Measurements from ENCODE around the gene ATP6V1G3.
"Not testable (repeated sequence)": the region's sequence is repeated elsewhere in the genome, so short reads cannot be mapped to it uniquely, and the experiment has no call there.

Gene ATP6V1G3

GRCh38 chr1:198540580-198540979 lies at the start of gene ATP6V1G3:
Gene ATP6V1G3, minus strand, starts transcription at chr1:198540680. Its CDS starts 30 bp downstream, at chr1:198540650.
- no peaks in the 10 kb centered on the region for H3K27me3 ChIP-seq (ENCODE audit: control insufficient read depth in 1 of 2, insufficient read depth in 2 of 2, low read length in 2 of 2)
- H3K9ac ChIP-seq (ENCODE audit: low read depth in 1 of 2, low read length in 2 of 2): no peak within 1 kb of the TSS
- H3K4me3 ChIP-seq (ENCODE audit: low read depth in 1 of 2, low read length in 2 of 2): no peak within 1 kb of the TSS
- no peak within 1 kb of the TSS for H3K27ac ChIP-seq (ENCODE audit: low read depth, low read length)
- H3K4me1 ChIP-seq (ENCODE audit: control insufficient read depth in 1 of 2, insufficient read depth in 2 of 2, low read length in 2 of 2): no peaks in the 10 kb centered on the region
- no peaks in the 10 kb centered on the region for H3K9me3 ChIP-seq (ENCODE audit: control insufficient read depth in 1 of 2, low read length in 2 of 2)
- no peaks in the 10 kb centered on the region for H3K36me3 ChIP-seq (ENCODE audit: control insufficient read depth in 1 of 2, insufficient read depth in 2 of 2, low read length in 2 of 2)

DNA sequence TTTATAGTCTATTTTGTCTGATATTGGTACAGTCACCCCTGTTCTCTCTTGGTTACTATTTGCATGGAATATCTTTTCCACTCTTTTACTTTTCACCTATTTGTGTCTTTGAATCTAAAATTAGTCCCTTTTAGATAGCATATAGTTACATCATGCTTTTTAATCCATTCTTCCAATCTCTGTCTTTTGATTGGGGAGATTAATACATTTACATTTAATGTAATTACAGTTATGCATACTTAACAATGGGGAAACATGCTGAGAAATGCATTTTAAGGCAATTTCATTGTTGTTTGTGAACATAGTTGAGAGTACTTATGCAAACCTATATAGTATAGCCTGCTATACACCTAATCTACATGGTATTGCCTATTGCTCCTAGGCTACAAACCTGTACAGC lies 48.4 kb upstream of the ATP6V1G3 start:
- Histone ChIP-seq H3K27ac (ENCODE audit: low read depth, low read length) (no peak overlapping the region), H3K9me3 (ENCODE audit: control insufficient read depth in 1 of 2, low read length in 2 of 2) (peaks cover 2 to 8% of the 10 kb centered on the region in 2 donors), H3K27me3 (ENCODE audit: control insufficient read depth in 1 of 2, insufficient read depth in 2 of 2, low read length in 2 of 2) (no peaks in the 10 kb centered on the region), H3K4me3 (ENCODE audit: low read depth in 1 of 2, low read length in 2 of 2) (no peak overlapping the region), H3K4me1 (ENCODE audit: control insufficient read depth in 1 of 2, insufficient read depth in 2 of 2, low read length in 2 of 2) (no peaks in the 10 kb centered on the region), H3K9ac (ENCODE audit: low read depth in 1 of 2, low read length in 2 of 2) (no peak overlapping the region), H3K36me3 (ENCODE audit: control insufficient read depth in 1 of 2, insufficient read depth in 2 of 2, low read length in 2 of 2) (no peaks in the 10 kb centered on the region)

- Histone ChIP-seq H3K27me3 (ENCODE audit: control insufficient read depth in 1 of 2, insufficient read depth in 2 of 2, low read length in 2 of 2) (no peaks in the 10 kb centered on the region), H3K4me1 (ENCODE audit: control insufficient read depth in 1 of 2, insufficient read depth in 2 of 2, low read length in 2 of 2) (no peaks in the 10 kb centered on the region), H3K36me3 (ENCODE audit: control insufficient read depth in 1 of 2, insufficient read depth in 2 of 2, low read length in 2 of 2) (no peaks in the 10 kb centered on the region), H3K4me3 (ENCODE audit: low read depth in 1 of 2, low read length in 2 of 2) (no peak overlapping the region), H3K27ac (ENCODE audit: low read depth, low read length) (no peak overlapping the region), H3K9ac (ENCODE audit: low read depth in 1 of 2, low read length in 2 of 2) (no peak overlapping the region), H3K9me3 (ENCODE audit: control insufficient read depth in 1 of 2, low read length in 2 of 2) (peaks cover 2 to 5% of the 10 kb centered on the region in 2 donors)
These were observed 43.7 kb upstream of the ATP6V1G3 start for GRCh38 chr1:198584163-198584562.

- H3K9me3 ChIP-seq (ENCODE audit: control insufficient read depth in 1 of 2, low read length in 2 of 2); H3K36me3 ChIP-seq (ENCODE audit: control insufficient read depth in 1 of 2, insufficient read depth in 2 of 2, low read length in 2 of 2); H3K4me3 ChIP-seq (ENCODE audit: low read depth in 1 of 2, low read length in 2 of 2); H3K4me1 ChIP-seq (ENCODE audit: control insufficient read depth in 1 of 2, insufficient read depth in 2 of 2, low read length in 2 of 2); H3K9ac ChIP-seq (ENCODE audit: low read depth in 1 of 2, low read length in 2 of 2); H3K27me3 ChIP-seq (ENCODE audit: control insufficient read depth in 1 of 2, insufficient read depth in 2 of 2, low read length in 2 of 2); H3K27ac ChIP-seq (ENCODE audit: low read depth, low read length): not testable (repeated sequence)
These were observed 42.8 kb upstream of the ATP6V1G3 start for GRCh38 chr1:198583209-198583802.

DNA sequence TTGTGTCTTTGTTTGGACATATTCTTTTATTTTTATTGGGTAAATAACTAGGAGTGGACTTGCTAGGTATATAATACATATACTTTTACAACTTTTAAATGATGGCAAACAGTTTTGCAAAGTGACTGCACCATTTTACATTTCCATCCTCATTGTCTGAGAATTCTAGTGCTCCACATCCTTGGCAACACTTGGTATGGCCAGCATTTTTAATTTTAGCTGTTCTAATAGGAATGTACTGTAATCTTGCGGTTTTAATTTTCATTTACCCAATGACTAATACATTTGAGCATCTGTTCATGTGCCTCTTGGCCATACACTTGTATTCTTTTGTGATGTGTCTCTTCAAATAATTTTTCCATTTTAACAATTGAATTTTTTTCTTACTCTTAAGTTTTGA lies 37.0 kb upstream of the ATP6V1G3 start:
- Histone ChIP-seq H3K9me3 (ENCODE audit: control insufficient read depth in 1 of 2, low read length in 2 of 2) (no peaks in the 10 kb centered on the region), H3K4me1 (ENCODE audit: control insufficient read depth in 1 of 2, insufficient read depth in 2 of 2, low read length in 2 of 2) (no peaks in the 10 kb centered on the region), H3K9ac (ENCODE audit: low read depth in 1 of 2, low read length in 2 of 2) (no peak overlapping the region), H3K4me3 (ENCODE audit: low read depth in 1 of 2, low read length in 2 of 2) (no peak overlapping the region), H3K36me3 (ENCODE audit: control insufficient read depth in 1 of 2, insufficient read depth in 2 of 2, low read length in 2 of 2) (no peaks in the 10 kb centered on the region), H3K27me3 (ENCODE audit: control insufficient read depth in 1 of 2, insufficient read depth in 2 of 2, low read length in 2 of 2) (no peaks in the 10 kb centered on the region), H3K27ac (ENCODE audit: low read depth, low read length) (no peak overlapping the region)

DNA sequence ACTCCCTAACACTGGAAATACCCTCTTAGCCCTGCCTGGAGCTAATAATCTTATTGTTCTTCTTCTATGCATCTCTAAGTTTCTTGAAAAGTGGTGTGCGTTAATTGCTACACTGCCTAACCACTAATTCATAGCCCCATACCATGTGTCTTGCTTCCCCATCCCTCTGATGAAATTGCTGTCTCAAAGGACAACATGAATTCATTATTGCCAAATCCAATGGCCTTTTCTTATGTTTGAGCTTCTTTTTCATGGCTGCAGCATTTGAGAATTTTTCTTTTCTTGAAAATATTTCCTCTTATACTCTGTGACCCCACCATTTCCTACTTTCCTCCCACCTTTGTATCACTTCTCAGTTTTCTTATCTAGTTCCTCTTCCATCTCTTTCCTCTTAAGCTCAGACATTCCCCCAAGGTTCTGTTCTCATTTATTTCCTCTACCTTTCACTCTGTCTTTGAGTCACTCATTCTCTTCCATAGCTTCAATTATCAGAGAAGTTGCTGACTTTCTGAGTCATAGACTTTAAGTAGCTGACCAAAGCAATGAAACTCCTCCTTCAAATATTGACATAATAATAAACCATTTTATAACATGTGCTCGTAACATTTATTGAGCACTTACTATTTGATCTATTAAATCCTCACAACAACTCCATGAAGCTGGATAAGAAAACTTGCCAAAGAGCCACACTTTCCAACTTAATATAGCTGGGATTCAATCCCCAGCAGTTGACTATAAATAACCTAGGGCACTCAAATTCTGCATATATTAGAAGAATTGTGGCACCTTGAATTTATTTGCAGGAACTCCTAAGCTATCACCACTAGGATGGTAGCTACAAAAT lies 35.5 kb upstream of the ATP6V1G3 start:
- no peak overlapping the region for H3K27ac ChIP-seq (ENCODE audit: low read depth, low read length)
- no peaks in the 10 kb centered on the region for H3K27me3 ChIP-seq (ENCODE audit: control insufficient read depth in 1 of 2, insufficient read depth in 2 of 2, low read length in 2 of 2)

DNA sequence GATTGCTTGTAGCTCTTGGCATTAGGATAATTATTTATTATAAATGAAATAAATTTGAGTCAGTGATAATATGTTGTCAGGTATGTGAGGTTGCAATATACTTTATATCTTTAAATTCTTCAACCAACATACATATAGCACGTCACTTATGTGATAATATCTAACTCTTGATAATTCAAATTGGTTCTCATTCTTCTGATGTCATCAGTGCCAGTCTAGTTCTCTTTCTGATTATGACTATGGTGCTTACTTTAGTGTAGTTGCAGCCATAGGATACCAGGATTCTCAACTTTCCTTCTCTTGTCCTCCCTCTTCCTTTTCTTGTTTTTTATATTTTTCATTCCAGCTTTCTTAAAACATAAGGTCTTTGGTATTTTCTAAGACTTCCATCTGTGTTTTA lies 34.8 kb upstream of the ATP6V1G3 start:
- Histone ChIP-seq H3K4me1 (ENCODE audit: control insufficient read depth in 1 of 2, insufficient read depth in 2 of 2, low read length in 2 of 2) (no peaks in the 10 kb centered on the region), H3K27ac (ENCODE audit: low read depth, low read length) (no peak overlapping the region), H3K9me3 (ENCODE audit: control insufficient read depth in 1 of 2, low read length in 2 of 2) (no peaks in the 10 kb centered on the region), H3K9ac (ENCODE audit: low read depth in 1 of 2, low read length in 2 of 2) (no peak overlapping the region), H3K4me3 (ENCODE audit: low read depth in 1 of 2, low read length in 2 of 2) (no peak overlapping the region), H3K27me3 (ENCODE audit: control insufficient read depth in 1 of 2, insufficient read depth in 2 of 2, low read length in 2 of 2) (no peaks in the 10 kb centered on the region), H3K36me3 (ENCODE audit: control insufficient read depth in 1 of 2, insufficient read depth in 2 of 2, low read length in 2 of 2) (no peaks in the 10 kb centered on the region)

More for the DNA sequence above, 35.5 kb upstream of the ATP6V1G3 start:
- no peaks in the 10 kb centered on the region for H3K9me3 ChIP-seq (ENCODE audit: control insufficient read depth in 1 of 2, low read length in 2 of 2)
- no peaks in the 10 kb centered on the region for H3K36me3 ChIP-seq (ENCODE audit: control insufficient read depth in 1 of 2, insufficient read depth in 2 of 2, low read length in 2 of 2)
- no peak overlapping the region for H3K4me3 ChIP-seq (ENCODE audit: low read depth in 1 of 2, low read length in 2 of 2)
- no peak overlapping the region for H3K9ac ChIP-seq (ENCODE audit: low read depth in 1 of 2, low read length in 2 of 2)
- no peaks in the 10 kb centered on the region for H3K4me1 ChIP-seq (ENCODE audit: control insufficient read depth in 1 of 2, insufficient read depth in 2 of 2, low read length in 2 of 2)

DNA sequence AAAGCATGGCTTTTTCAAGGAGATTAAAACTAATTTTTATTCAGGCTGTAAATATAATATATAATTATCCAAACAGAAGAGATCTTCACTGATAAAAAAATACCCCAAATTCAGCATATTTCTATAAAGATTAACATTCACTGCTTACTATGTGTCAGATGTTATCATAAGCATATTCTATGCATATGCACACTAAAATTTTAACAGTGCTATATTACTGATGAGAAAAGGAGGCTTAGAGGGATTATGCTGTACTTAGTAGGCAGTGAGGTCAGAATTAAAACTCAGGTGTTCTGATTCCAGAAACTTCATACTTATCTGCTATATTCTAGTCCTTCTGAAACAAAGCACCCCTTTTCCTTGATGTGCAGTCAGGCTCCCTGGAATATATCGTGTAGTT lies 33.8 kb upstream of the ATP6V1G3 start:
- no peak overlapping the region for H3K9ac ChIP-seq (ENCODE audit: low read depth in 1 of 2, low read length in 2 of 2)
- H3K9me3 ChIP-seq (ENCODE audit: control insufficient read depth in 1 of 2, low read length in 2 of 2): no peaks in the 10 kb centered on the region
- H3K27ac ChIP-seq (ENCODE audit: low read depth, low read length): no peak overlapping the region
- no peaks in the 10 kb centered on the region for H3K36me3 ChIP-seq (ENCODE audit: control insufficient read depth in 1 of 2, insufficient read depth in 2 of 2, low read length in 2 of 2)
- no peaks in the 10 kb centered on the region for H3K27me3 ChIP-seq (ENCODE audit: control insufficient read depth in 1 of 2, insufficient read depth in 2 of 2, low read length in 2 of 2)
- H3K4me3 ChIP-seq (ENCODE audit: low read depth in 1 of 2, low read length in 2 of 2): no peak overlapping the region
- no peaks in the 10 kb centered on the region for H3K4me1 ChIP-seq (ENCODE audit: control insufficient read depth in 1 of 2, insufficient read depth in 2 of 2, low read length in 2 of 2)

- Histone ChIP-seq H3K27me3 (ENCODE audit: control insufficient read depth in 1 of 2, insufficient read depth in 2 of 2, low read length in 2 of 2) (no peaks in the 10 kb centered on the region), H3K9me3 (ENCODE audit: control insufficient read depth in 1 of 2, low read length in 2 of 2) (no peaks in the 10 kb centered on the region)
These were observed 24.2 kb upstream of the ATP6V1G3 start for GRCh38 chr1:198564716-198565115.

DNA sequence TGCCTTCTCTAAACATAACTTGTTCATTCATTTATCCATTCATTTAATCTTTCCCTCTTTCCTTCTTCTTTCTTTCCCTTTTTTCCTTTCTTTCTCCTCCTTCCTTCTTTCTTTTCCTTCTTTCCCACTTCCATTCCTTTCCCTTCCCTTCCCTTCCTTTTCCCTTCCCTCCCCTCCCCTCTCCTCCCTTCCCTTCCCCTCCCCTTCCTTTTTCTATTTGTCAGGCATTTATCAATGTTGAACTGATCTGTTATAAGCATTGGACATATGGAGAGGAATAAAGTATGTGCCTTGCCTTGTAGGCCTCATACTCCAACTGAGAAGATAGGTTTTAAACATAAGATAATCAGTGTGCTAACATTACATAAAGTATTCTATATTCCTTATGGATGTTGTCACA lies 23.7 kb upstream of the ATP6V1G3 start:
- H3K4me3 ChIP-seq (ENCODE audit: low read depth in 1 of 2, low read length in 2 of 2): no peak overlapping the region
- H3K4me1 ChIP-seq (ENCODE audit: control insufficient read depth in 1 of 2, insufficient read depth in 2 of 2, low read length in 2 of 2): no peaks in the 10 kb centered on the region
- H3K27ac ChIP-seq (ENCODE audit: low read depth, low read length): no peak overlapping the region
- no peaks in the 10 kb centered on the region for H3K9me3 ChIP-seq (ENCODE audit: control insufficient read depth in 1 of 2, low read length in 2 of 2)
- H3K36me3 ChIP-seq (ENCODE audit: control insufficient read depth in 1 of 2, insufficient read depth in 2 of 2, low read length in 2 of 2): no peaks in the 10 kb centered on the region
- H3K9ac ChIP-seq (ENCODE audit: low read depth in 1 of 2, low read length in 2 of 2): no peak overlapping the region
- no peaks in the 10 kb centered on the region for H3K27me3 ChIP-seq (ENCODE audit: control insufficient read depth in 1 of 2, insufficient read depth in 2 of 2, low read length in 2 of 2)

More at GRCh38 chr1:198564716-198565115, 24.2 kb upstream of the ATP6V1G3 start:
- no peak overlapping the region for H3K27ac ChIP-seq (ENCODE audit: low read depth, low read length)
- H3K4me3 ChIP-seq (ENCODE audit: low read depth in 1 of 2, low read length in 2 of 2): no peak overlapping the region
- no peak overlapping the region for H3K9ac ChIP-seq (ENCODE audit: low read depth in 1 of 2, low read length in 2 of 2)
- H3K4me1 ChIP-seq (ENCODE audit: control insufficient read depth in 1 of 2, insufficient read depth in 2 of 2, low read length in 2 of 2): no peaks in the 10 kb centered on the region
- H3K36me3 ChIP-seq (ENCODE audit: control insufficient read depth in 1 of 2, insufficient read depth in 2 of 2, low read length in 2 of 2): no peaks in the 10 kb centered on the region
